Jurkat, Clone E6-1 (cell line): ENCODE measurements around the gene RBCK1.

Source experiments
- DNase-seq: peaks from one replicate; pipeline ENCODE4 v3.0.0-alpha.2; 2011; ENCODE audit warnings: low read depth, low spot score
- H3K4me3 ChIP-seq: 2 replicates; pipeline ENCODE4 v1.5.1; 2011; ENCODE audit warnings: mild to moderate bottlenecking, low read length, control low read depth, moderate library complexity

The RBCK1 gene

DNA sequence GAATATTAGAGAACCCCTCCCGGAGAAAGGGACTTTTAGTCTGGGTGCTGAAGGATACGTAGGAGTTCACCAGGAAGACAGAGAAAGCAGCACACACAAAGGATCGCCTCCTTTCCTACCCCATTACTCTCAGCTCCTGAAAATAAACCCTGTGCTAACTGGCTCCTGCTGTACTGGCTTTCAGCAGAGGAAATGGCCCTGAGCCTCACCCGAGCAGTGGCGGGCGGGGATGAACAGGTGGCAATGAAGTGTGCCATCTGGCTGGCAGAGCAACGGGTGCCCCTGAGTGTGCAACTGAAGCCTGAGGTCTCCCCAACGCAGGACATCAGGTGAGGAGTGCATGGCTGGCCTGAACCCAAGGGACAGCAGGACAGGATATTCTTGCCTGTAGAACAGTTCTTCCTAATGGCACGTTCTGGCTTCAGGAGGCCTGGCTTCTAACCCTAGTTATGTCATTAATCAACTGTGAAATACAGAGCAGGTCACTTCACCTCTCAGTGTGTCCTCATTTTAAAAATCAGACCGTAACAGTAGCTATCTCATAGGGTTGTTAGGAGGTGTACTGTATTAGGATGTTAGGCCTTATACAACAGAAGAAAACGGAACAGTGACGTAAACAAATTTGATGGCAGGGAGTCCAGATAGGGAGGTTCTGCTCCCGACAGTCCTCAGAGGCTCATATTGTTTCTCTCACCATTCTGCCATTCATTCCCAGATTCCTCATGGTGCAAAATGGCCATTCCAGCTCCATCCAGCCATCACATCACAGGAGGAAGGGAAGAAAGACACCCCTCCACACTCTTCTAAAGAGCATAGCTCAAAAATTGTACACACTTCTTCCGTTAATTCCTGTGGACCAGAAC lies 1.8 kb downstream of the RBCK1 start:
- peak; percentile 51 for DNase-seq
- peak overlapping the region; percentile 98 for H3K4me3 ChIP-seq

DNA sequence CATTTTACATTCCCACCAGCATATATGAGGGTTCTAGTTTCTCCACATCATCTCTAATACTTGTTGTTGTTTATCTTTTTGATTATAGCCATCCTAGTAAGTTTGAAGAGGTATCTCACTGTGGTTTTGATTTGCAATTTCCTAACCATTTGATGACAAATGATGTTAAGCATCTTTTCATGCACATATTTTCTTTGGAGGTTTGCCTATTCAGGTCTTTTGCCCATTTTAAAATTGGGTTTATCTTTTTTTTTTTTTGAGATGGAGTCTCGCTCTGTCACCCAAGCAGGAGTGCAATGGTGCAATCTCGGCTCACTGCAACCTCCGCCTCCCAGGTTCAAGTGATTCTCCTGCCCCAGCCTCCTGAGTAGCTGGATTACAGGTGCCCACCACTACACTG lies 4.0 kb downstream of the RBCK1 start:
- no peak for DNase-seq
- H3K4me3 ChIP-seq, result no peak overlapping the region

DNA sequence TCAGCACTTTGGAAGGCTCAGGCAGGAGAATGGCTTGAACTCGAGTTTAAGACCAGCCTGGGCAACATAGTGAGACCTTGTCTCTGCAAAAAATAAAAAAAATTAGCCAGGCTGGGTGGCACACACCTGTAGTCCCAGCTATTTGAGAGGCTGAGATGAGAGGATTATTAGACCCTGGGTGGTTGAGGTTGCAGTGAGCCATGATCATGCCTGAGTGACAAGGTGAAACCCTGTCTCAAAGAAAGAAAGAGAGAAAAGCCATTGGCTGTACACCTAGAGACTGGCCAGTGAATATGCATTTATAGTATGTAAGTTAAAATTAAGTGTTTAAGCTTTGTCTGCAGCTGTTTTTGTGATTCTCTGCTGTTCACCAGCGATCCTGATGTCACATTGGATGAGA lies 6.1 kb downstream of the RBCK1 start:
- no peak for DNase-seq
- no peak overlapping the region for H3K4me3 ChIP-seq

DNA sequence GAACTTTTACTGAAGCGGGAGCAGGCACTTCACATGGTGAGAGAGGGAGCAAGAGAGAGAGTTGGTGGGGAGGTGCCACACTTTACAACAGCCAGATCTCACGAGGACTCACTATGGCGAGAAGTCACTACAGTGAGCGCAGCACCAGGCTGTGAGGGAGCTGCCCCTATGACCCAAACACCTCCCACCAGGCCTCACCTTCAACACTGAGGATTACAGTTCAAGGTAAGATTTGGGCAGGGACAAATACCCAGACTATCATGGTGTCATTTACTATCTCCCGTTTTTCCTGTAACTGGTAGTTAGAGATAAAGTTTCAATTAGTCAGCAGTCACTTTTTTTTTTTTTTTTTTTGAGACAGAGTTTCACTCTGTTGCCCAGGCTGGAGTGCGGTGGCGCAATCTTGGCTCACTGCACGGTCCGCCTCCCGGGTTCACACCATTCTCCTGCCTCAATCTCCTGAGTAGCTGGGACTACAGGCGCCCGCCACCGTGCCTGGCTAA lies 7.8 kb downstream of the RBCK1 start:
- DNase-seq, result no peak
- no peak overlapping the region for H3K4me3 ChIP-seq

DNA sequence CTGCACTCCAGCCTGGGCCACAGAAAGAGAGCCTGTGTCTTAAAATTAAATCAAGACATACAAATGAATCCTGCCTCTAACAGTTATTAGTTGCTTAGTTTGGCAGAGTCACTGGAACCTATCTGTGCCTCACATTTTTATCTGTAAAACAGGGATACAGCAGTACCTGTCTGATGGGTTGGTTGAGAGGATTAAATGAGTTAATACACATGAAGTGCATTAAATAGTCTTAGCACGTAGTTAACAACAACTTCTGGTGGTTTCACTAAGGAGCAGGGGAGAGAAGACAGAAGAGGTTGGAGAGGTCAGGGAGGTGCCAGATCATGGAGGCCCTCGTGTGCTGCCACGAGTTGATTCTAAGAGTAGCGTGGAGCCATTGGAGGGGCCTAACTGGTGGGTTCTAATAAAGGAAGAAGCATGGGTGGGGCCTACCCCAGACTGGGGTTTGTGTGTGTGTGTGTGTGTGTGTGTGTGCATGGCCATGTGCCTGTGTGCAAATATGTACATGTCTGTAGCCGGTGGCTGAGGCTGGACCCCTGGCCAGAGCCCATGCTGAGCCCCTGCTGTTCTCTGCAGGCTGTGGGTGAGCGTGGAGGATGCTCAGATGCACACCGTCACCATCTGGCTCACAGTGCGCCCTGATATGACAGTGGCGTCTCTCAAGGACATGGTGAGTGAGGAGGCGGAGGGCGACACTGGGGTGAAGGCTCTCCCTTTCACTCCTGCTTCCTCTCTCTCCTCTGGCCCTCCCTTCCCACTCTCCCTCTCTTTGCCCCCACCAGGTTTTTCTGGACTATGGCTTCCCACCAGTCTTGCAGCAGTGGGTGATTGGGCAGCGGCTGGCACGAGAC lies 9.1 kb downstream of the RBCK1 start:
- DNase-seq, result no peak

DNA sequence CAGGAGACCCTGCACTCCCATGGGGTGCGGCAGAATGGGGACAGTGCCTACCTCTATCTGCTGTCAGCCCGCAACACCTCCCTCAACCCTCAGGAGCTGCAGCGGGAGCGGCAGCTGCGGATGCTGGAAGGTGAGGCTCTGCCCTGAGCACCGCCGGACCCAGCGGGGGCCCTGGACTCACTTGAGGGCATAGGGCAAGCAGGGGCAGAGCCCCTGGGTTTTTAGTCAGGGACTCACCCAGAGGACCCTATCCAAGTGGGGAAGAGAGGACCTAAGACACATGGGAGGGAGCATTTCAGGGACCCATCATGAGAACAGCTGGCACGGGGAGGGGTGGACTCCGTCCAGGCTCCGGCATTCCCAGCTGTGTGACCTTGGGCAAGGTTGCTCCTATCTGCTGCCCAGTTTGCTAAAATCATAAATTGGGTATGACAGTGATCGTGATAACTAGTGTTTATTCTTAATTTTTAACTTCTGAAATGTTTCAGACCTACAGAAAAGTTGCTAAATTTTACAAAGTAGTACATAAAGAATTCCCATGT lies 9.8 kb downstream of the RBCK1 start:
- no peak overlapping the region for H3K4me3 ChIP-seq
- no peak for DNase-seq

More for the DNA sequence above, 9.1 kb downstream of the RBCK1 start:
- no peak overlapping the region for H3K4me3 ChIP-seq

DNA sequence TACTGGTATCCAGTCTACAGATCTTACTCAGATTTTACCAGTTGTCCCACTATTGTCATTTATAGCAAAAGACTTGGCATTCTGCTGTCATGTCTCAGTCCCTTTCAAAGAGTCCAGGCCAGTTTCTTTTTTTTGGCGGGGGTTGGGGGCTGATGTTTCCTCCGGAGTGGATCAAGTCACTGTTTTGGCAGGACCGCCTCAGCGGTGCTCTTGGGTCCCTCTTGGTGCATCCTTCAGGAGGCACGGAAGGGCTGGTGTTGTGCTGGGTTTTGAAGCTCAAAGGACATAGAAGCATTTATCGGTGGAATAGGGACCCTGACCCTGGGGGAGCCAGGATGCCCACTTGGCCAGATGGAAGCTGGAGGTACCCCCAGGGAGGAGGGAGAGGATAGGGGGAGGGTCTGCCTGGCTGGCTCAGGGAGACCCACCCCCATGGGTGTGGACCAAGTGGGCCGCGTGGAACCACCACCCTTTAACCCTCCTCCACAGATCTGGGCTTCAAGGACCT lies 10.8 kb downstream of the RBCK1 start:
- no peak overlapping the region for H3K4me3 ChIP-seq
- no peak for DNase-seq

DNA sequence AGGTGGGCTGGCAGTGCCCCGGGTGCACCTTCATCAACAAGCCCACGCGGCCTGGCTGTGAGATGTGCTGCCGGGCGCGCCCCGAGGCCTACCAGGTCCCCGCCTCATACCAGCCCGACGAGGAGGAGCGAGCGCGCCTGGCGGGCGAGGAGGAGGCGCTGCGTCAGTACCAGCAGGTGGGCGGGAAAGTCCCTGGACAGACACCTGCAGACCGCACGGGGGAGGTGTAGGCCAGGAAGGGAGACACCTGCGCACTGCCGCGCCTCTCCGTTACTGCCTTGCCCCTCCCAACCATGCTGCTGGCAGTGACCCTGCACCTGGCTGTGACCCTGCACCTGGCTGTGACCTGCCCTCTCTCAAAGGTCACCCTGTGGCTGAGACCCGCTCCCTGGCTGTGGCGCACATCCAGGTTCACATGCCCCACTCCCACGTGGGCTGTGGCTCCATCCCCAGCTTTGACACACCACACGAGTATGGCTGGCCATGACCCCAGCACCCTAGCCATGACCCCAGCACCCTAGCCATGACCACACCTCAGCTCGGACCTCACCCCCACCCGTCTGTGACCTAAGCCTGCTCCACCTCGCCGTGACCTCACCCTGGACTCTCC lies 11.6 kb downstream of the RBCK1 start:
- no peak for DNase-seq
- H3K4me3 ChIP-seq, result no peak overlapping the region

DNA sequence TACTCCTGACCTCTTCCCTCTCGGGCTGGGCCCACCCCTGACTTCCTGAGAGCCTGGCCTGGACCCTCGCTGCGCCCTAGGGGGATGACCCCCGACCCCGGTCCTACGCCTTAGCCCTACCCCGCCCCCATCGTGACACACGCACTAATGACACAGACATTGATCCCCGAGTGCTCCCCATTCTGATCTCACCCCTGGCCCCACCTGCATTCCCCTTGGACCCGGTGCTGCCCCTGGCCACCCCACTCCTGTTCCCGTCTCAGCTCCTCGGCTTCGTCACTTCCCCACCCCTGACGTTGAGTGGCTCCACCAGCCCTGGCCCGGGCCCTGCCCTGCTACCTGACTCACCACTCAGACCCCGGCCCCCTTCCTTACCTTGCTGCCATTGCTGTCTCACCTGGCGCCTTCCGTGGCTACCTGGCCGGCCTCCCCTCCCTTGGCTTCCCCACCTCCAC lies 12.1 kb downstream of the RBCK1 start:
- no peak for DNase-seq
- no peak overlapping the region for H3K4me3 ChIP-seq

DNA sequence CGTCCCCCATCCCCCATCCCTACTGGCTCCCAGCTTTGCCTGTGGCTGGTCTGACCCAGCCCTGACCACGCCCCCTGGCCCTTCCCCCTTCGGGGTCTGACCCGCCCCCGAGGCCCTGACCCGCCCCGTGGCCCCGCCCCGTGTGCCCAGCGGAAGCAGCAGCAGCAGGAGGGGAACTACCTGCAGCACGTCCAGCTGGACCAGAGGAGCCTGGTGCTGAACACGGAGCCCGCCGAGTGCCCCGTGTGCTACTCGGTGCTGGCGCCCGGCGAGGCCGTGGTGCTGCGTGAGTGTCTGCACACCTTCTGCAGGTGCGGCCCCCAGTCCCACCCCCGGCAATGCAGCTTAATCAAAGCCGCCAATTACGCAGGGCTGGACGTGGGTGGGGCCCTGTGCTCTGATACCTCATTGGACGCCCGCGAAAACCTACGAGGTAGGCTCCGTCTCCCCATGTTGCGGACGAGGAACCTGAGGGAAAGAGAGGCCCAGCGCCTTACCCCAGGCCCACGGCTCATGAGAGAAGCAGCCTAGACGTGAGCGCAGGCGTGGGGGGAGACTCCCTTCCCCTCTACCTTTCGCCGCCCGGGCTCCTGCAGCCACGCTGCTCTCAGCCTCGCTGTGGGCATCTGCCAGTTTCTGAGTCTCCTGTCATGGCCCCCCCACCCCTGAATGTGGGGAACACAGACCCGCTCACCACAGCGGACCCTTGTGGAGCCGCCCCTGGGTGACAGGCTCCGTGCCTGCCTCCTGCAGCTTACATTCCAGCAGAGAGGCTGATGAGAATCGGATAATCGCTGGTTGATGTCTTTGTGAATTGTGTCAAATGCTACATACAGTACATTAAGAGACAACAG lies 12.8 kb downstream of the RBCK1 start:
- DNase-seq, result no peak
- no peak overlapping the region for H3K4me3 ChIP-seq

DNA sequence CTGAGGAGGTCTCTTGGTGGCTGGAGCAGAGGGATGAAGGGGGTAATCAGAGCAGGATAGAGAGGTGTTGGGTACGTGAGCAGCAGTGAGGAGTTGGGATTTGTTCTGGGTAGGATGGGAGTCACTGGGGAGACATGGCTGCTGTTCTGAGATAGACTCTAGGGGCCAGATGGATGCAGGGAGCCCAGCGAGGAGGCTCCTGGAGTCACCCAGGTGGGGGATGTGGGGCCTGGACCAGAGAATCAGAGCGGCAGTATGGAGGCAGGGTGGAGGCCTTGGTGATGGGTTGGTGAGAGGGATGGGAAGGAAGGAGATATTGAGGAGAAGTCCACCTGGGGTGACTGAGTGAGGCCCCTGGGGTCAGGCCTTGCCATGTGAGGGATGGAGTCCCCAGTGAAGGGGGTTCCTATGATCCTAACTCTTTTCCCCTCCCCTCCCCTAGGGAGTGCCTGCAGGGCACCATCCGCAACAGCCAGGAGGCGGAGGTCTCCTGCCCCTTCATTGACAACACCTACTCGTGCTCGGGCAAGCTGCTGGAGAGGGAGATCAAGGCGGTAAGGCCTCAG lies 13.7 kb downstream of the RBCK1 start:
- H3K4me3 ChIP-seq, result no peak overlapping the region
- no peak for DNase-seq

DNA sequence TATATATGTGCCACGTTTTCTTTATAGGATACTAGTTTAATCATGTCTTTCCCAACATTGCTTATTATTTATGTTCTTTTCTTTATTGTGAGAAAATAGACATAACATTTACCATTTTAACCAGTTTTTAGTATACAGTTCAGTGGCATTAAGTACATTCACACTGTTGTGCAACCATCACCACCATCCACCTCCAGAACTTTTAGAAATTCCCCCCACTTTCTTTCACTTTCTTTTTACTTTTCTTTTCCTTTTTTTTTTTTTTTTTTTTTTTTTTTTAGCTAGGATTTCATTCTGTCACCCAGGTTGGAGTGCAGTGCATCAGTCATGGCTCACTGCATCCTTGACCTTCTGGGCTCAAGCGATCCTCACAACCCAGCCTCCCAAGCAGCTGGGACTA lies 18.5 kb downstream of the RBCK1 start:
- DNase-seq, result no peak
- H3K4me3 ChIP-seq, result no peak overlapping the region

DNA sequence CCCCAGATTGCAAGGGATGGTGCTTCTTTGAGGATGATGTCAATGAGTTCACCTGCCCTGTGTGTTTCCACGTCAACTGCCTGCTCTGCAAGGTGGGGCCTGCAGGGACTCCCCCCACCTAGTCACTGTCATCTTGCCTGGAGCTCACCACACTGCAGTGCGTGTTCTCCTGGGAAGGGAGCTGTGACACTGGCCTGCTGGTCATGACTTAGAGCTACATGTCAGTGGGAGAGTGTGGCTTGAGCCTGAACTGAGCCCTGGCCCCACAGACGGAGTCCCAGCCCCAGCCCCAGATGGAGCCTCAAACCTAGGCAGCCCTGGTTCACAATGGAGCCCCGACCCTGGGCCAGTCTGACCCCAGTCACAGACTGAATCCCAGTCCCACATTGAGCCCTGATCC lies 19.3 kb downstream of the RBCK1 start:
- DNase-seq, result no peak
- H3K4me3 ChIP-seq, result no peak overlapping the region

DNA sequence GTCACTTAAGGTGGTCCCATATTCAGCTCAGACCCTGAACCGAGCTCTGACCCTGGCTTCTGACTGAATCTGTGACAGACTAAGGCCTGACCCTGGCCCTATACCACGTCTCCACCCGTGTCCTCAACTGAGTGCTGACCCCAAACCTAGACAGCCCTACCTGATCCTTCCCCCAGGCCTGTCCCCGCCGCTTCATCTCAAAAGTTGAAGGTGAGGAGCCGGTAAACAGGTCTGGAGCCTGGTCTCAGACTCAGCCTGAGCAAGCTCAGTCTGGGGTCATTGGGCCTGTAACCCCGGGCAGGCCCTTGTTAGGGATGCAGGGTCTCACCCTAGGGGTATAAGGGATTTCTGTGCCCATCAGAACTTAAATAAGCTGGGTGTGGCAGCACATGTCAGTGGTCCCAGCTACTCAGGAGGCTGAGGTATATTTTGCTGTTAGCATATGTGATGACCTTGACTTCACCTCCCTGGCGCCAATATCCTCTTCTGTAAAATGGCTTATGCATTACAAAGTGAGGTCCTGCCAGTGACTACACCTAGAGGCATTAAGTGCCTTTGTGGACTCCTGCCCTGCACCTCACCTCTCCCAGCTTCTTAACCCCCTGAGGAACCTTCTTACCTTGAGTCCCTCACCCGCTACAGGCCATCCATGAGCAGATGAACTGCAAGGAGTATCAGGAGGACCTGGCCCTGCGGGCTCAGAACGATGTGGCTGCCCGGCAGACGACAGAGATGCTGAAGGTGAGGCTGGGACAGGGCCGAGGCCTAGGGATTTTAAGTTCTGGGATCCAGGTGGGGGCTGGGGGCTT lies 20.0 kb downstream of the RBCK1 start:
- H3K4me3 ChIP-seq, result no peak overlapping the region
- no peak for DNase-seq

DNA sequence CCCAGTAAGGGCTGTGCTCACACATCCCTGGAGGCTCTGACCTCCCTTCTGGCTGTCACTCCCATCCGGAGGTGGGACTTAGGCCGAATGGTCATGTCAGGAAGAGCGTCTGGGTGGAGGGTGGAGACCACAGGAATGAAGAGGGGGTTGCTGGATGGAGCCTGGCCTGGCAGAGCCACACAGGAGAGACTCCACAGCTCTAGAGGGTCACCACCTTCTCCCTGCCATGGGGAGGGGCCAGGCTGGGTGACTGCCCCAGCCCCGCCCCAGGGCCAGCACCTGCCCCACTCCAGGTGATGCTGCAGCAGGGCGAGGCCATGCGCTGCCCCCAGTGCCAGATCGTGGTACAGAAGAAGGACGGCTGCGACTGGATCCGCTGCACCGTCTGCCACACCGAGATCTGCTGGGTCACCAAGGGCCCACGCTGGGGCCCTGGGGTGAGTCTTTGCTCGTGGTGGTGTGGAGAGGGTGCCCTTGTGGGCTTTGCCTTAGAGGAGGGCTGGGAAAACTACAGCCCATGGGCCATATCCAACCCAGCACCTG lies 20.6 kb downstream of the RBCK1 start:
- H3K4me3 ChIP-seq, result no peak overlapping the region
- DNase-seq, result no peak

DNA sequence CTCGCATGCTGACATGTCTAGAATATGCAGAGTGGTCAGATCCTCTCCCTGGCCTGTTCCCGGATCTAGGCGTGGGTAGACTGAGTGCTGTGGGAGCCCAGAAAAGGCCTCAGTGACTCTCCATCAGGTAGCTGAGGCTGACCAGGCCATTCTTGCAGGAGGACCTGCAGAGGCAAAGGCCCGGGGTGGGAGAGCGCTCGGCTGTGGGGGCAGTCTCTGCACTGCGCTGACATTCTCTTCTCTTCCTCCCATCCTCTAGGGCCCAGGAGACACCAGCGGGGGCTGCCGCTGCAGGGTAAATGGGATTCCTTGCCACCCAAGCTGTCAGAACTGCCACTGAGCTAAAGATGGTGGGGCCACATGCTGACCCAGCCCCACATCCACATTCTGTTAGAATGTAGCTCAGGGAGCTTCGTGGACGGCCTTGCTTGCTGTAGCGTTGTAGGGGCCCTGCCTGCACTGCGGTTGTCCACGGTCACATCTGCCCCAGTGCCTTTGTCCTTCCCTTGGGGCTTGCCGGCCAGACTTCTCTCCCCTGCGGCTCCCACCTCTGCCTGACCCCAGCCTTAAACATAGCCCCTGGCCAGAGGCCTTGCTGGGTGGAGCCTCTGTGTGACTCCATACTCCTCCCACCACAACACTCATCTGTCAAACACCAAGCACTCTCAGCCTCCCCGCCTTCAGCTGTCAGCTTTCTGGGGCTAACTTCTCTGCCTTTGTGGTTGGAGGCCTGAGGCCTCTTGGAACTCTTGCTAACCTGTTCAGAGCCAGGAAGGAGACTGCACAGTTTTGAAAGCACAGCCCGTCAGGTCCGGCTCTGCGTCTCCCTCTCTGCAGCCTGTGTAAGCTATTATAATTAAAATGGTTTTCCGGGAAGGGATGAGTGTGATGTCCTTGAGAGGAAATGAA lies 22.2 kb downstream of the RBCK1 start:
- no peak overlapping the region for H3K4me3 ChIP-seq
- DNase-seq, result no peak
